Ramos (cell line): Measurements from ENCODE around the gene L3MBTL1.
"Not testable (repeated sequence)": the region's sequence is repeated elsewhere in the genome, so short reads cannot be mapped to it uniquely, and the experiment has no call there.

Experiments used
- in situ Hi-C: fragments of 300-500 bp; cut with MboI; formaldehyde crosslinking; loops from one replicate; pipeline ENCODE4 v1.14.3; 2022; ENCODE audit warnings: low sequenced_read_pairs; ENCODE audit not compliant: unreplicated experiment

Gene L3MBTL1

DNA sequence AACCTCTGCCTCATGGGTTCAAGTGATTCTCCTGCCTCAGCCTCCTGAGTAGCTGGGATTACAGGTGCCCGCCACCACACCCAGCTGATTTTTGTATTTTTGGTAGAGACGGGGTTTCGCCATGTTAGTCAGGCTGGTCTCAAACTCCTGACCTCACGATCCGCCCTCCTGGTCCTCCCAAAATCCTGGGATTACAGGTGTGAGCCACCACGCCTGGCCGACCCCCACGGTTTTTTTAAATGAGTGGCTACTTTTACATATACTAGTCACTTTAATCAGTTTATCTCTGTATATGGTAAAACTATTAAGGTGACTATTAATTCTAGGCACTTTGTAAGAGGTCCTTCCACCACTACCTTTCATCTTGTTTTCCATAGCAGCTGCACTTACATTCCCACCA, 5.5 kb upstream of the L3MBTL1 start:
- in situ Hi-C loops = not testable (repeated sequence)

DNA sequence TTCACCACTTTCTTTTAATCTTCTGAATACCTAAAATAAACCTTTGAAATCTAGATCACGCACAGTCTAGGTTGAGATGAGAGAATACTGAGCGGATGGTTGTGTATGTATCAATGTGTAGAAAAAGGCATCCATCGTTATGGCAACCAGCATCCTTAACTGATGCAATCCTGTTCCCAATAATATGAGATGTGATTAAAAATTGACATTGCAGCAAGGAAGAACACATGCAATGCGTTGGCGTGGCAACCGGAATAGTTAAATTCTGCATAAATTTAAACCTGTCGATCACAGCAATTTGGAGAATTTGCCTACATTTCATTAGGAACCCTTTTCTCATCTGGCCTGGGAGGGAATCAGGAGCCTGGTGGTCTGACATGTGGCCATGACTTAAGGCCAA, 1.3 kb upstream of the L3MBTL1 start:
- in situ Hi-C loops = no loop called here

DNA sequence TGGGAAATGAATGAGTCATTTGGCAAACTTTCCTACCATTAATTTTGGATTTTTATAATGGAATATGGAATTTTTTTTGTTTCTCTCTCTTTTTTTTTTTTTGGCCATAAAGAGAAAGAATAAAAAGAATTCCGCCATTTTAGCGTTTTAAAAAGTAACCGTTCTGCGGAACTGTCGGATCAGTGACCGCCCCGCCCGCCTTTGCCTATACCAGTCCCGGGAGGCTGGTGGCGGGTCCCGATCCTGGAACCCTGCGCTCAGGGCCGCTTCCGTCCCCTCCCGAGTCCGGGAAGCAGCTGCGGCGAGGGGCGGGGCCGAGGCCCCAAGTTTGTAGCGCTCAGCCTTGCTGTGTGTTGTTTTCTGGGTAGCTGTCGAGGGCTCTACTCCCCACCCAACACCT, 609 bp downstream of the L3MBTL1 start:
- in situ Hi-C loops = no loop called here

DNA sequence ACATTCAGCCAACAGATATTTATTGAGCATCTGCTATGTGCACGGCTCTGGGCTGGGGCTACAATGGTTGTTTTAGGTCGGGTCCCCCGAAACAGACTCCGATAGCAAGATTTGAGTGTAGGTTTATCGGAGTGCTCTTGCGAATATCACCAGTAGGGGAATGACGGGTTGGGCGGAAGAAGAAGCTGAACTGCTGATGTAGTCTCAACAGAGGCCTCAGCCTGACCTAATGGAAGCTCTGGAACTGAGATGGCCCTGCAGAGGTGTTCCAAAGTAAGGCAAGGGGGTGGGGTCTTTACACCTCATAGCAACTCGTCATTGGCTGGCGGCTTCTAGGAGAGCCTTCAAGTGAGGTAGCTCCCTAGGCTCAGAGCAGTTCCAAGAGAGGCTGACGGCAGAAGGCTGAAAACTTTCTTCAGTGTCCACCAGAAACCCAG, 1.1 kb downstream of the L3MBTL1 start:
- in situ Hi-C loops = no loop called here

DNA sequence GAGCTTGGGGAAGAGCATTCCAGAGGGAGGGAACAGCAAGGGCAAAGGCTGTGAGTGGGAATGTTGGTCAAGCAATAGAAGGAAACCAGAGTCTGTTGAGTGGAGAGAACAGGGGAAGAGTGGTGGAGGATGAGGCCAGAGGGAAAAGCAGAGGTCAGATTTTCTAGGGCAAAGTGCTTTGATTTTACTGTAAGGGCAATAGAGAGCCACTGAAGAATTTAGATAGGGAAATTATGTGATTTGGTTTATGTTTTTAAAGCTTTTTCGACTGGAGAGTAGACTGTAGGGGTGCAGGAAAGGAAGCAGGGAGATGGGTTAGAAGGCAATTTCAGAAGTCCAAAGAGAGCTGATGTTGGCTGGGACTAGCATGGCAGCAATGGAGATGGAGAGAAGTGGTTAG, 4.4 kb downstream of the L3MBTL1 start:
- in situ Hi-C loops = no loop called here

DNA sequence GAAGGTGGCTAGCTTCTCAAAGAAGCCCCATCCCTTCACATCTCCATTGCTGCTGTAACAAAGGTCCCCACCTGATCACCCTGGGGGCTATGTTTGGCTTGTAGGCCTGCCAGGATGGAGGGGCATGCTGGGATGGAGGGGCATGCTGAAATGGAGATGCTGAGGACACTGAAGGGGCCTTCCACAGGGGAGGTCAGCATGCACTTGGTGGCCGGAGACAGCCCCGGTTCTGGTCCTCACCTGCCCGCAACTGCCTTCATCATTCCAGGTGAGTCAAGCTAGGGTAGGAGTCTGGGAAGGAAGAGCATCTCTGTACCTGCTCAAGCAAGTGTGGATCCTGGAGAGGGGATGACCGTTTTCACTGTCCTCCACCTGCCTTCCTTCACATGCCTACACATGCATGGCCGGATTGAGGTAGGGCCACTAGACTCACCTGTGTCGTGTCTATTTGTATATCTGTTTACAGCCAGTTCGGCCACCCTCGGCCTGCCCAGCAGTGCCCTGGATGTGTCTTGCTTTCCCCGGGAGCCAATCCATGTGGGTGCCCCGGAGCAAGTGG, 6.0 kb downstream of the L3MBTL1 start:
- in situ Hi-C loops = no loop called here

DNA sequence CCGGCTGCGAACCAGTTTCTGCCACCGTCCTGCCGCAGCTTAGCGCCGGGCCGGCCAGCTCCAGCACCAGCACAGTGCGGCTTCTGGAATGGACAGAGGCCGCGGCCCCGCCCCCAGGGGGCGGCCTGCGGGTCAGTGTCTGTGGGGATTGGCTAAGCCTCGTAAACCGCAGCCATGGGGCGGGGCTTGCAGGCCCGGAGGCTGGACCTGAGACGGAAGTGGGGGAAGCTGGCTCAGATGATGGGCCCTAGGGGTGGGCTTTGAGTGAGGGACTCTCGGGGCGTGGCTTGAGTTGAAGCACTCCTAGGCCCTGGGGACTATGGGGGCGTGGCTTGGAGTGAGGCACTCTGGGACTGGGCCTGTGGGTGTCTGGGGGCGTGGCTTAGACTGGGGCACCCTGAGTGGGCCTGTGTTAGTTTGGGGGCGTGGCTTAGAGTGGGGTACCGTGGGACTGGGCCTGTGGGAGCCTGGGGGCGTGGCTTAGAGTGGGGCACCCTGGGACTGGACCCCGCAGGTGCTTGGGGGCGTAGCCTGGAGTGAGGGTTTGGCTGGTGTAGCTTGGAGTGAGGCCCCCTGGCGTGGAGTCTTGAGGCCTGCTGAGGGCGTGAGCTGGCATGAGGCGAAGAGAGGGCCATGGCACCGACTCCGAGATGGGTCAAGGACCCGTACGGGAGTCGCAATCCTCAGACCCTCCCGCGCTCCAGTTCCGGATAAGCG, 6.6 kb downstream of the L3MBTL1 start:
- in situ Hi-C loops = no loop called here

DNA sequence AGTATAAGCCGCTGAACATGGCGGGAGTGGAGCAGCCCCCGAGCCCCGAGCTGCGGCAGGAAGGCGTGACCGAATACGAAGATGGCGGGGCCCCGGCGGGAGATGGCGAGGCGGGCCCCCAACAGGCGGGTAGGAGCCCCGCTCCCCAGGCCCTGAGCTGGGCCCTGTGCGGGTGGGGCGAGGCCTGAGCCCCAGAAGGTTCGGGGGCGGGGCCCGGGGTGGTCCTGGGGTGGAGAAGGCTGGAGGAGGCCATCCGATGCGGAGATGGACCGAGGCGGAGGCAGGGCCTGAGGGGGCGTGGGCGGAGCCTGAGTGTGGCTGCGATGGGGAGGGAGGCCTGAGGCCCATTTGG, 7.1 kb downstream of the L3MBTL1 start:
- in situ Hi-C loops = no loop called here

DNA sequence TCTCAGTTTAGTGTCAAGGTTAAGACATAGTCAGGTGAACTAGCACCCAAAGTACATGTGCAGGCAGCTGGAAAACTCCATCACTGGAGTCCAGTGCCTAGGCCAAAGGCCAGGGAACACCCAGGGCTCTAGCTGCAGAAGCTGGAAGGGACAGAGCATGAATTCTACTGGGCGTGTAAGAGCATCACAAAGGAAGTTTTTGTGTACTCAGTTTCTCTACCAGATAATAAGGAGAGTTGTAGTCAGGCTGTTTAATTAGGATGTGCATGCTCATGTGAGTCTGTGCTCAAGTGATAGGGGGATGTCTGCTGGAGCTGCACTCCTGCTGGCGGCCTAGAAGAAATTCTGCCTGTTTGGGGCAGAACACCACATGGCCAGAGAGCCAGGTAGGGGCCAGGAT, 8.1 kb downstream of the L3MBTL1 start:
- in situ Hi-C loops = no loop called here

DNA sequence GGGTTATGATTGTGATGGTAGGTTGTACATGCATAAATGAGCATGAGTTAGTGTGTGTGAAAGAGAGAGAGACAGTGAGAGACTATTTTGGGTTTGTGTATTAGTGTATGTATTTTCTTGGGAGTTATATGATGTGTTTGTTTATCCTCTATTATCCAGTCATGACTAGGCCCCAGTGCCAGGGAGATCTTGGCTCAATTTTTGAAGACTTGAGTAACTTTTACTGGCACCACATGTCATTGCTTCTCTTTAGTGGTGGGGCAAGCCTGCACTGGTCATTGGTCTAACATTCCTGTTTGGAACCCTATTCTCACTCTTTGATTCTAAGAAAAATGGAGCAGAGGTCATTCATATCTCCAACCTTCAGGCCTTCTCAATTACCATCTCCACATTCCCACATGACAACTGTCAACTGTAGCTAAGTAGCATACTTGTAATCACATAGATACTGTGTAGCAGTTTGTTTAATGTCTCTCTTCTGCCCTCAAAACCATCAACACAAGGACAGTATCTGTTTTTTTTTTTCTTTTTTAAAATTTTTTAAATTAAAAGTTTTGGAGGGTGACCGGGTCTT, 8.8 kb downstream of the L3MBTL1 start:
- in situ Hi-C loops = no loop called here

DNA sequence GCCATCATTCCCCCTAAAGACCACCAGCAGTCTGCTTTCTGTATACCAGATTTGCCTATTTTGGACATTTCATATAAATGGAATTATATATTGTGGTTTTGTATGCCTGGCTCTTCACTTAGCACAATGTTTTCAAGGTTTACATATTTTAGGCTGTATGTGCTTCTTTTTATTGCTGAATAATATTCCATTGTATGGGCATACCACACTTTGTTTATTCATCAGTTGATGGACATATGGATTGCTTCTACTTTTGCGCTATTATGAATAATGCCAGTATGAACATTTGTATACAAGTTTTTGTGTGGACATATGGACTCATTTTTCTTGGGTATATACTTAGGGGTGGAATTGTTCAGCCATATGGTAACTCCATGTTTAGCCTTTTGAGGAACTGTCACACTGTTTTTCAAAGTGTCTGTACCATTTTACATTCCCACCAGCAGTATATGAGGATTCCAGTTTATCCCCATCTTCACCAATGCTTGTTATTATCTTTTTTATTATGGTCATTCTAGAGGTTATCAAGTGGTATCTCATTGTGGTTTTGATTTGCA, 12.7 kb downstream of the L3MBTL1 start:
- in situ Hi-C loops = no loop called here

DNA sequence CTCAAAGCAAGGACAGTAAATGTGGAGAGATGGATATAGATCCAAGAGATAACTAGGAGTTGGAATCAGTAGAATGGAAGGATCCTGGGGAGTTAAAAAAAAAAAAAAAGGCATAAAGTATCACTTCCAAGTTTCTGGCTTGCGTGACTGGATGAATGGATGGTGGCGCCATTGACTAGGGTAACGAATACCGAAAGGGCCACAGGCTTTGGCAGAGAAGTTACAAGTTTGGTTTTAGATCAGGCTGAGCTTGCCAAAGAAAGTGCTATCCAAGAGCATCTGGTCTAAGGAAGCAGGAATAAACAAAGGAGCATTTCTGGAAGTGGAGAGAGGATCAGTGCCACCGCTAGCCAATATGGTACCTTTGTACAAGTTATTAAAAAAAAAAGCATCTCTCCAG, 17.5 kb downstream of the L3MBTL1 start:
- in situ Hi-C loops = no loop called here

DNA sequence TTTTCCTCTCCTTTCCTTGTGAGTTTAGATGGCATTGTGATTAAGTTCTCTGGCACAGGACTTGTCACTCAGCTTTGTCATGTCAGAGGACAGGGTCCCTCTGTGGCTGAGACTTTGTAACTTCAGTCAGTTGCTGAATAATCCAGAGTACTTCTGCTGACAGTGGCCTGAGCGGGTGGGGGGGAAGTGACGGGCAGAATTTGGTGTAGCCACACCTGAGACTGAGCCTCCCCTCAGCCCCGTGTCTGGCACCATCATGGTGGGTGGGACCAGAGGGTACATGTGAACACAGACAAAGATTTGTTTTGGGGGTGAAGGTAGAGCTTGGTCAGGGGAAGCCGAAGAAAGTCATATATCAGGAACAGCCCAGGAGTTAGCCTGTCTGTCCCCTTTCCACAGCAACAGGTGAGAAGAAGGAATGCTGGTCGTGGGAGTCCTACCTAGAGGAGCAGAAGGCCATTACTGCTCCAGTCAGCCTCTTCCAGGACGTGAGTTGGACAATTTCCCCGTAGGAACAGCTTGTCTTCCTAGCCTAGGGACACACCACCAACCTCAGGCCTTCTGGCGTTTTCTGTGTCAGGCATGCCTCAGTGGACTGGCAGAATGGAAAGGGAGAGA, 20.9 kb downstream of the L3MBTL1 start:
- in situ Hi-C loops = no loop called here

DNA sequence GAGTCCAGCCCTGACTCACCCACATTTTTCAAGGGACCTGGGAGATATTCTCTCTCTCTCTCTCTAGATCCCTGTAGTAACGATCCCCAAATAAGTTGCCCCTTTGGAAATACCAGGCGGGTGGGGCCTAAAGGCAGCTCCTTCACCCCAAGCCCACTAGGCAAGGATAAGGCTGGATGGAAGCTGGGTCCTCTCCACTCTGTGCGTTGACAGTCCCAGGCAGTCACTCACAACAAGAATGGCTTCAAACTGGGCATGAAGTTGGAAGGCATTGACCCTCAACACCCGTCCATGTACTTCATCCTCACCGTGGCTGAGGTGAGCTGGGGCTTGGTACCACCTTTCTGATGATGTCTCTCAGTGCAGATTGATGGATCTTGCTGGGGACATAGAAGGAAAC, 21.6 kb downstream of the L3MBTL1 start:
- in situ Hi-C loops = no loop called here

DNA sequence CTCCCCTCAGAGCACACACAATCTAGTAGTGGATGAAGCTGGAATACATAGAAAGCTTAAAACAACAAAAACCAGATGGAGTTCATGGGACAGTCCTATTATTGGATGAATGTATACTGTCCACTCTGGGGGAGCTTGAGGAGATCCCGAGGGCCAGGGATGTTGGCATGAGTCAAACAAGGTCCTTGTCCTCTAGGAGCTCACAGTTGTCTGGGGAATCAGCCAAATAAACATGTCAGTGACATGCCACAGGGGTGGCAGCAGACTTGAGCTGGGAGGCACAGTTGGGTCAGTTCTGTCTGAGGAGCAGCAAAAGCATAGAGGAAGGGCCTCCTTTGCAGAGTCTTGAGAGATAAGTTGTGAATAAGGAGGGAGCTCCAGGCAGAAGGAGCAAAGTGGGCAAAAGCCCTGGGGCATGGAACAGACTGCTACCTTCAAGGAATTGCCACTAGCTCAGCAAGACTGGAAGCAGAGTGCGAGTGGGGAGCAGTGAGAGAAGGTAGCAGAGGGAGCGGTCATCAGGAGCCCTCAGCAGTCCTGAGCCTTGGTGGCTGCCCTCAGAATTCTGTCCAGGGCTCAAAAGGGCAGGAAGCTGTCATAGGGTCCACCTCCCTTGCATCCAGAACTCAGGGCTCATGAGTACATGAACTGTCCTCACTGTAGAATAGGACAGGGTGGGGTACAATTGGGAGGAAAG, 22.1 kb downstream of the L3MBTL1 start:
- in situ Hi-C loops = no loop called here

DNA sequence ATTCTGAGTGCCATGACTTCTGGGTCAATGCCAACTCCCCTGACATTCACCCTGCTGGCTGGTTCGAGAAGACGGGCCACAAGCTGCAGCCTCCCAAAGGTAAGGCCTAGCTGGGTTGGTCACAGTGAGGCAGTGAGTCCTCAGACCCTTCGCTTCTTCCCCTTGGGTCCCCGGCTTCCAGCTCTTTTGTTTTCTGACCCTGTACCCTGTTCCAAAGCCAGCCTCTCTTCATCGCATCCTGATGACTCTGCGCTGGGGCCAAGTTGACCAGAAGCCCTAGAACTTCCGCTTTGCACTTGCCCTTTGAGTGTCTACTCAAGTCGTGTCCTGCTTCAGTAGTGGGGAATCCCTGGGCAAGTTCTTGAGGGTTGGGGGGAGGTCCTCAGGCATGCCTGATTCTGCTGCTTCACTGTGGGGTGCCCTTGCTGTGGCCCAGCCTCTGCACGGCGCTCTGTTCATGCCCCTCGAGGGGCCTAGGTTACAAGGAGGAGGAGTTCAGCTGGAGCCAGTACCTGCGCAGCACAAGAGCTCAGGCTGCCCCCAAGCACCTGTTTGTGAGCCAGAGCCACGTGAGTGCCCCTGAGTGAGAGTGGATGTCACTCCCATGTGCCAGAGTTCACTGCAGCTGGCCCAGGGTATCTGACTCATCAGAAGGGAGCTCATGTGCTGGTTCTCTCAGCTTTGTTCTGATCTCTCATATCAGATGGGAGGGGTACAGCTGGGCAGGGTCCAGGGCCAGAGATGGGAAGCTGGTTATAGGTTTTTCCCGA, 23.0 kb downstream of the L3MBTL1 start:
- in situ Hi-C loops = no loop called here

DNA sequence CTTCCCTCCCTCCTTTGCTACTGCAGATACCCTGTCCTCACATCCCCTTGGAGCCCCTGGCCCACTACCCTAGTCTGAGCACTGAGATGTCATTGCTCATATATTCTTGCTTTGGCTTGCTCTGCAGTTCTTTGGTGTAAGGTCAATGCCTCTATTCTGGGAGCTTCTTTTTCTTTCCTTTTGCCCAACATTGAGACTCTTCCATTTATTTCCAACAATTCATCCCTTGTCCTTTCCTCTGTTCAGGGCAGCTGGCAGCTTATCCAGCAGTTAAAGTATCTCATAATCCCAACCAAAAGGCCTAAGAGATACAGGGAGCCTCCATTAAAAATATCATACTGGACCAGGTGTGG, 23.6 kb downstream of the L3MBTL1 start:
- in situ Hi-C loops = no loop called here

DNA sequence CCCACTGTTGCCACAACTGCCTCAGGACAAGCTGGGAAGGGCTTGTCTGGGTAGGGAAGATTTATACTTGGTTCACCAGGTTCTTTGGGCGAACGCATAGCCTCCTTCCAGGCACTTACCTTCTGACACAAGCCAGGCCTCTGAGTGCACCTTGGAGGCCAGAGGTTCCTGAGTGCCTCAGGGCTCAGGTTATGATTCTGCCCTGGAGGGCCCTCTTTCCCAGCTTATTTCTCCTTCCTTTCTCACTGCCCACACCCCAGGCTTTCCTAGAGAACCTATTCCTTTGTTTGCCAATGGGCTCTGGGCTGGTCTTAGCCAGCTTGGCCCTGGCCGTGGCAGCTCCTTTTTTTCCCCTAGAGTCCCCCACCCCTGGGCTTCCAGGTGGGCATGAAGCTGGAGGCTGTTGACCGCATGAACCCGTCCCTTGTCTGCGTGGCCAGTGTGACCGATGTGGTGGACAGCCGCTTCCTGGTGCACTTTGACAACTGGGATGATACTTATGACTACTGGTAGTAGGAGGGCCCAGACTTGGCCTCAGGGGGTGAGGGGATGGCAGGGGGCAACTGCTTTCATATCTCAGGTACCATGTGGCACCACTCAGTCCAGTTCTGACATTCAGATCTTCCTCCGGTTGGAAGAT, 25.0 kb downstream of the L3MBTL1 start:
- in situ Hi-C loops = no loop called here

DNA sequence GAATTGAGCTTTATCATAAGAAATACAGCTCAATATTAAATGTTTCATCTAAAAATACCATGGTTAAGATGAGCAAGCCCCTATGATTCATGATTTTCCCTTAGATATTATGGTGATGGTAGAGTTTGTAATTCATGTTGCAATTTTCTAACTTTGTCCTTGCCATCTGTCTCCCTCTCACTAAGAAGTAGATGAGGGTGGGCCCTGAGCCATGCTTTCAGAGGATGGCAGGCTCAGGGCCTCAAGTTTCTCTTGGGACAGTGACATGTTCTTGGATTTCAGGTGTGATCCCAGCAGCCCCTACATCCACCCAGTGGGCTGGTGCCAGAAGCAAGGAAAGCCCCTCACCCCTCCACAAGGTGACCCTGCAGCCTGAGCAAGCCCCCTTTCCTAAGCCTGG, 25.6 kb downstream of the L3MBTL1 start:
- in situ Hi-C loops = no loop called here

DNA sequence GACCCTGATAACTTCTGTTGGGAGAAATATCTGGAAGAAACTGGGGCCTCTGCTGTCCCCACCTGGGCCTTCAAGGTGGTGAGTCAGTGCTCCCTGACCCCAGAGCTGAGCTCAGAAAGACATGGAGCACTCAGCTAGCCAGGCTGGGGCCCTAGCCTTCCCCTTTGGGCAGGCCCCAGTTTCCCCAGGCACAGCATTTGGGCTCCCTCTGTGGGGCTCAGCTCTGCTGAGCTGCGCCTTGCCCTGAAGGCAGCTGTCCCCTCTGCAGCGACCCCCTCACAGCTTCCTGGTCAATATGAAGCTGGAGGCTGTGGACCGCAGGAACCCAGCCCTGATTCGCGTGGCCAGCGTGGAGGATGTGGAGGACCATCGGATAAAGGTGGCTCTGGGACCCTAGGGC, 26.5 kb downstream of the L3MBTL1 start:
- in situ Hi-C loops = no loop called here
